Heart left ventricle (tissue), 13 donors: Measurements from ENCODE around the gene FAM210A.

ENCODE experiments used
- POLR2A ChIP-seq, 2 donors: fragments of 450-650 bp; IDR thresholded peaks; one replicate each; pipeline ENCODE4 v1.6.1; 2017; ENCODE audit warnings: antibody characterized with exemption in 2 of 2, mild to moderate bottlenecking in 2 of 2, moderate library complexity in 2 of 2
- TF ChIP-seq, protein P1 (sequence below), 12 donors: fragments of 200-600 bp; sonication (generic) in 4 of 12; IDR thresholded peaks; one replicate each; pipeline versions ENCODE4 v1.5.0 to v1.8.0; 2018 to 2022; ENCODE audit warnings: antibody characterized with exemption in 12 of 12, mild to moderate bottlenecking in 5 of 12
- donor health status: ischemic (EF 13 %, LVEDD 7.1; RV severe dilation, severe dysfunction).
- donor health status: DM: no; HTN: yes; CAD: no.
- donor health status: DM: no; HTN: no; CAD: no.
- donor health status: ischemic (EF 25% LVEDD 6.9; RV normal size, moderate dysfunction).
- donor health status: ischemic (EF 25% LVEDD 5.7; RV mildly dilated, moderate dysfunction).
- donor health status: ischemic (EF 35%, LVEDD 5.7; RV mildly dilated, moderate dysfunction).
- donor health status: nonischemic (EF 11% LVEDD 7.7; RV severe dilation, severe dysfunction).
- donor health status: DM: yes; HTN: yes; CAD: no.
- donor health status: PGD.
- donor health status: ischemic (EF 29% LVEDD 5.4; RV normal size, mild dysfunction).
- donor health status: nonischemic (EF 23%, LVEDD 6.1; RV moderate dilation, normal function).

DNA sequence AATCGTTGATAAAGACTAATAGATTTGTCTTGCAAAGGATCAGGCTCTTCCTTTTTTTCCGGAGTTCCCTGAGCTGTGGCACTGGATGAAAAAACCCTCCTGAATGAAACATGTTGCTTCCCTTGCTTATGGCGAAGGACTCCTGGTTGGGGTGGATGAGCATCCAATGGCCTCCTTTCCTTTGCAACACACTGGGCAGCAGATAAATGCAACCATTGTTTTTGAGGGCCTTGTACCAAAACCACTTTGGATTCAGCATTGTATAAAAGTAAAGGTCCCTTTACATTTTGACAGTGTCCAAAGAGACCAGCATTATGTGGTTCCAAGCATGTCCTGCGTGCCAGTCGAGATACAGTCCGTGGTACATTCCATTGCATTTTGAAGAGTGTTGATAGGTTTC is 44.7 kb downstream of the FAM210A start:
- TF ChIP-seq, protein P1, sequence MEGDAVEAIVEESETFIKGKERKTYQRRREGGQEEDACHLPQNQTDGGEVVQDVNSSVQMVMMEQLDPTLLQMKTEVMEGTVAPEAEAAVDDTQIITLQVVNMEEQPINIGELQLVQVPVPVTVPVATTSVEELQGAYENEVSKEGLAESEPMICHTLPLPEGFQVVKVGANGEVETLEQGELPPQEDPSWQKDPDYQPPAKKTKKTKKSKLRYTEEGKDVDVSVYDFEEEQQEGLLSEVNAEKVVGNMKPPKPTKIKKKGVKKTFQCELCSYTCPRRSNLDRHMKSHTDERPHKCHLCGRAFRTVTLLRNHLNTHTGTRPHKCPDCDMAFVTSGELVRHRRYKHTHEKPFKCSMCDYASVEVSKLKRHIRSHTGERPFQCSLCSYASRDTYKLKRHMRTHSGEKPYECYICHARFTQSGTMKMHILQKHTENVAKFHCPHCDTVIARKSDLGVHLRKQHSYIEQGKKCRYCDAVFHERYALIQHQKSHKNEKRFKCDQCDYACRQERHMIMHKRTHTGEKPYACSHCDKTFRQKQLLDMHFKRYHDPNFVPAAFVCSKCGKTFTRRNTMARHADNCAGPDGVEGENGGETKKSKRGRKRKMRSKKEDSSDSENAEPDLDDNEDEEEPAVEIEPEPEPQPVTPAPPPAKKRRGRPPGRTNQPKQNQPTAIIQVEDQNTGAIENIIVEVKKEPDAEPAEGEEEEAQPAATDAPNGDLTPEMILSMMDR (IDR thresholded peaks at IDR 0.05), result no peak
- TF ChIP-seq POLR2A (IDR thresholded peaks at IDR 0.05), result no peak
